ENCODE data around the gene DCAF12L1.

Gene DCAF12L1

DNA sequence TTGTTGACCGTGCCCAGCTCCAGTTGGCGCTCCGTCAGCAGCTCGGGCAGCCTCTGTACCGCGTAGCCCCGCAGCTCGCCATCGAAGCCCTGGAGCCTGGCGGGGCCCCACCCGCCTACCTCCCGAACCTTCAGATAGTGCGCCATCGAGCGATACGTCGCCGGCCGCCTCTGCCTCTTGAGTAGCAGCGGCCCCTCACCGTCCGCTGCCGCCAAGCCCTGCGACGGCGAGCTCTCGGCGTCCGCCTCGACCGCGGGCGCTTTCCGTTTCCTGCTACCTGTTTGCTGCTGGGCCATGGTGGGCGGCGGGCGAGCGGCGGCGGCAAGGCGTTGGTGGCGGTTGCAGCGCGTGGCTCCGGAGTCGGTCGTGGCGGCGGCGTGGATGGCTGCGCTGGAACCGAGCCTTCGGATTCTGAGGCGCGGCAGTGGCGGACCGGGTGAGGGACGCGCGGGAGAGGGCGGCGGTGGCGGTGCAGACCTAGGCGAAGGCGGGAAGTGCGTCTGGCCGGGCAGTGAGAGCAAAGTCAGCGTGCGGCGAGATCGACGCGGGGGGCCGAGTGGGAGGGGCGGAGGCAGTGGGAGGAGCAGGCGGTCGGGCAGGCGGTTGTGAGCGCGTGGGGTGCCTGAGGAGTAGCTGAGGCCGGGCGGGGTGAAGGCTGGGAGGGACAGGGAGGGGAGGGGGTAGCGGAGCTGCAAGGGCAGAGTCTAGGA lies at the start of gene DCAF12L1:
Gene DCAF12L1, minus strand, starts transcription at position 502 of the 710 bp plus-strand sequence. Its CDS starts 206 bp downstream, at position 296.
- no peak for DNase-seq

DNA sequence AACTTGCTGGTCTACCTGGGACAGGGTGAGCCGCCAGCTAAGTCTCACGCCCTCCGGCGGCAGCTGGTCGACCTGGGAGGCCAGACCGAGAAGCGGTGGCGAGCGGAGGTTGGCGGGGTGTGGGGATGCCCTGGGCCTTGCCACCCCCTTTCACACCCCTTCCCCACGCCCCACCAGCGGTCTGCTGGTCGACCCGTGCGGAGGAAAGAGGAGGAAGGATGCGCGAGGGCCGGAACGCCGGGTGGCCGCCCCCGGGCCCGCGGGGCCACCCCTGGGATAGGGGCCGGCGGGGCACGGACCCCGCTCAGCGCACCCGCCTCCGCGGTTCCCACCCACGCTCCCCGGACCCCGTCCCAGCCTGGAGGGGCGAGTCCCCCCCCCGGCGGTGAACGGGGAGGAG lies 28.3 kb upstream of the DCAF12L1 start:
- DNase-seq: no peak

DNA sequence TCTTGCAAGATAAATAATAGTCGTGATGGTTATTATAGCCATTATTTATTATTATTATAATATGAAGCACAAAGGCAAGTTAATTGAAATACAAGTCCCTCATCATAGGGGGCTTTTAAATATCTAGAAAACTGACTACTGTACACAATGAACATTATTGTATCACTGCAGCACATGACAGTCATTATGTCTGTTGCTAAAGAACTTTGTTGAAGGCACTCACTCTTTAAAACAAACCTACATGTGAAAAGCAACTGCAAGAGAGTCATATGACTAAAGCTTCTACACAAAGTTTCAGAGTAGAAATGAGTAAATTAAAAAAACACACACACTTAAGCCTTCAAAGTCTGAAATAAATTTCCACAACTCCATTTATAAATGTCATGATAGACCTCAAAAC lies 23.3 kb upstream of the DCAF12L1 start:
- DNase-seq: no peak

DNA sequence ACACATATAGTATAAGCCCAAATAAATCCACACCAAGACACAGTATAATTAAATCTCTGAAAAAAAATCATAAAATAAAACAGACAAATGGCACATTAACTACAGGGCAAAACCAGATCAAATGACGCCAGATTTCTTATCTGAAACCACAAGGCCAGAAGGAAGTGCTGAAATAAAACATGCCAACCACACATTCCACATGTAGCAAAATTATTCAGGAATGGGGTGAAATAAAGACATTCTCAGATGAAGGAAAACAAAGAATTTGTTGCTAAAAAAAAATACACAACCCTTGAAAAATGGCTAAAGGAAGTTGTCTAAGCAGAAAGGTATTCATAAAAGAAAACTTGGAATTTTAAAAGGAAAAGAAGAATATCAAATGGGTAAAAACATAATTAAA lies 4.5 kb upstream of the DCAF12L1 start:
- DNase-seq: no peak

DNA sequence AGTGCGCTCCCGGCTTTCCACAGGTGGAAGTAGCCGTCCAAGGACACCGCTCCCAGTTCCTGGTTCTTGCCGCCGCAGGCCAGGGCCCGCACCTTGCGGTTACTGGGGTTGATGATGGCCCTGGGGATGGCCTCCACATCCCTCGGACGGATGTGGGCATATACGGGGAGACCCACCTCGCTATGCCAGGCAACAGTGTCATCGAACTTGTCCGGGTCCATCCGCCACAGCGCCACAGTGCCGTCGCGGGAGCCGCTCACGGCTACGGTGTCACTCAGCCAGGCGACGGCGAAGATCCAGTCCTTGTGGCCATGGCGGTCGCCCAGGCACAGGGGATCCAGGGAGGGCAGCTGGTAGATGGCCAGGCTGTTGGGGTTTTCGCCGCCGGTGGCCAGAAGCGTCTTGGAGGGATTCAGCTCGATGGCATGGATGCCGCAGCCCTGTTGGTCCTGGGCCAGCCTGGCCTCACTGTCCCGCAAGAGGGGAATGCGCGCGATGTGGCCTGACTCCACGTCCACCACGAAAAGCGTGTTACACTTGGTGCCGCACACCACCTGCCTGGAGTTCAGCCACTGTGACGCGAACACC lies 795 bp downstream of the DCAF12L1 start:
- no peak for DNase-seq

DNA sequence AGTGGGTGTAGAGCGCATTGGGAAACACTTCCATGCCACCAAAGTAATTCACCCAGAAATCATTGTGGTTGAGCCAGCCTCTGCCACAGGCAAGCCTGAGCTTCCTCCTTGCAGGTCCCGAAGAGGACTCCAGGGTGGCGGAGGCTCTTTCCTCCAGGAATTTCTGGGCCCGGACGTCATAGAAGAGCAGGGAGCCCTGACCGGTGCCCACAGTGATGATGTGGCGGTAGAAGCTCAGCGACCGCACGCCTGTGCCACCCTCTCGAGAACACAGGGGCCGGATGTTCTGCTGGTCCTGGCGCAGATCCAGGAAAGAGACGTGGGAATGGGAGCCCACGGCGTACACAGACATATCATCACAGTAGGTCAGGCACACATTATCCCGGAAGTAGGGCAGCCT lies 1.3 kb downstream of the DCAF12L1 start:
- DNase-seq: no peak

DNA sequence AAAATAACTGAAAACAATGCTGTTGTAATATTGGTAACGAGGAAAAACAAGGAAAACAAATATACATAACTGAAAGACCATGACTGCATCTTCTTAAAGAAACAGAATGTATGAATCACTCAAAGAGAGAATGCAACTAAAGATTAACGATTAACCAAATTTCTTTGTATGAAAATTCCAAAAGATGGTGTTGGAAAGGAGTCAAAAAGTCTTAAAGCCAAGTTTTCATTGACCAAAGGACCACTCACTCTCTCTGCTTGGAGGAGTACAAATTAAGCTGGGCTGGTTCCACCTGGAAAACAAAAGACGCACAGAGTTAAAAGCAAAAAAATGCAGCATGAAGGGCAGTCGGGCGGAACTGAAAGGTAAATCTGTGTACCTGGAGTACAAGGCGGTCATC lies 1.8 kb downstream of the DCAF12L1 start:
- DNase-seq: no peak

DNA sequence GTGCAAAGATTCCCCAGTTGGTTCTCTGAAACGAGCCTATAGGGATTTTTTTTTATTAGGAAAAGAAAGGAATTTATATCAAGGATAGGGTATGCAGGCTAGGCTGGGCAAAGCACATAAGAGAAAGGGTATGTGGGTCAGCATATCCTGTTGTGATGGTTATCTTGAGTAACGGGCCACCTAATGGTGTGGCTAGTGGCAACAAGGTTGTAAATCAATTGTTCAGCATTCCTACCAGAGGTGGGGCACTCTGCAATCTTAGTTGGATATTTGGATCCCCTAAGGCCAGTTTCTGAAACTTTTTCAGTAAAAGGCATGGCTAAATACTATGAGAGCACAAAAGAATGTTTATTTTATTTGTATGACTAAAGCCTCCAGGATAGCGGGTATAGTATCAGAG lies 42.7 kb downstream of the DCAF12L1 start:
- no peak for DNase-seq

Measured in SHP77 treated with DMSO at 0.1 percent for 48 hours (cell line).